Measurements from ENCODE around the gene HOXD8.

DNA sequence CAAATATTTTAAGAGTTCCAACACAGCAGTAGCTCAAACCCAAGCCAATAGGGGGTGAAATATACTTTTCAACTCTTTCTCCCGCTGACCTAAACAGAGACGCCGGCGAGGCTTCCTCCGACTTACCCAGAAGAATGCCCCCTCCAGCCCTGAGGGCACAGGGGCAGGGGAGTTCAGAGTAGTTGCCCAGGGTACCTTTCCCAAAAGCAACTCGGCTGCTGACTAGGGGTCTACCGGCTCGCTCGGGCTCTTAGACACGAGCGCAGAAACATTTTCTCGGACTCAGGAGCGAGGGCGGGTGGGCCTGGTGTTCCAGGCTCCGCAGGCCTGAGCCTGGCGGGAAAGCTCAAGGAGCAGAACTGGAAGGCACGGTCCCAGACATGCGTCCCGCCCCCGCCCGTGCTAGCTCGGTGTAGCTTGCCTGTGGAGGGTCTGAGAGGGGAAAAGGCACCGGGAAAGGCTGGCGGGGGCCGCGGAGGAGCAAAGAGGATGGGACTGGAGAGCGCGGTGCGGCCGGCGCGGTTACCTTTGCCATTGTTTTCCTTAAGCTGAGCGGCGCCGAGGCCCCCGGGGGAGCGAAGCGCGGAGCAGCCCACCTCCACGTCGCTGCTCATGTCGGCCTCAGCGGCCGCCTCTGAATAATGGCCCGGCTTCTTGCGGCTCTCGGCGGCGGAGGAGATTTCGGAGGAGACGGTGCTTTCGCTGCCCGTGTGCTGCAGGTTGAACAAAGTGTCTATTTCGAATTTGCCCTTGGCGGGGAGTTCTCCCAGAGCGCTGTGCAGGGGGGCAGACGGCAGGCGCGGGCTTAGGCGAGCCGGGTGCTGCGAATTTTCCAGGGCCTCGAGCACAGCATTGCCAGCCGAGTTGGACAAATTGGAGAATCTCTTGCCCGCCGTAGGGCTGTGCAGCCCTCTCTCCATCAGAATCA lies 46.4 kb upstream of the HOXD8 start:
- TF ChIP-seq, protein P1, sequence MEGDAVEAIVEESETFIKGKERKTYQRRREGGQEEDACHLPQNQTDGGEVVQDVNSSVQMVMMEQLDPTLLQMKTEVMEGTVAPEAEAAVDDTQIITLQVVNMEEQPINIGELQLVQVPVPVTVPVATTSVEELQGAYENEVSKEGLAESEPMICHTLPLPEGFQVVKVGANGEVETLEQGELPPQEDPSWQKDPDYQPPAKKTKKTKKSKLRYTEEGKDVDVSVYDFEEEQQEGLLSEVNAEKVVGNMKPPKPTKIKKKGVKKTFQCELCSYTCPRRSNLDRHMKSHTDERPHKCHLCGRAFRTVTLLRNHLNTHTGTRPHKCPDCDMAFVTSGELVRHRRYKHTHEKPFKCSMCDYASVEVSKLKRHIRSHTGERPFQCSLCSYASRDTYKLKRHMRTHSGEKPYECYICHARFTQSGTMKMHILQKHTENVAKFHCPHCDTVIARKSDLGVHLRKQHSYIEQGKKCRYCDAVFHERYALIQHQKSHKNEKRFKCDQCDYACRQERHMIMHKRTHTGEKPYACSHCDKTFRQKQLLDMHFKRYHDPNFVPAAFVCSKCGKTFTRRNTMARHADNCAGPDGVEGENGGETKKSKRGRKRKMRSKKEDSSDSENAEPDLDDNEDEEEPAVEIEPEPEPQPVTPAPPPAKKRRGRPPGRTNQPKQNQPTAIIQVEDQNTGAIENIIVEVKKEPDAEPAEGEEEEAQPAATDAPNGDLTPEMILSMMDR (conservative IDR thresholded peaks at IDR 0.05 in 1 of 2, IDR thresholded peaks at IDR 0.05 in 1 of 2; ENCODE audit: low read depth in 1 of 2, low read length in 2 of 2): no peak
- peak; percentile 73 for TF ChIP-seq EZH2 (IDR thresholded peaks at IDR 0.05; ENCODE audit: low read length, missing control alignments)
